Vagina (tissue), 2 donors: ENCODE measurements around the gene SCYGR5. TPM values are rescaled to one million over a fixed set of nuclear protein-coding genes. Genes with fewer than 3 reads are reported as not detected.

Source experiments
- DNase-seq, 2 donors: peaks; one replicate each; pipeline ENCODE4 v3.0.0-alpha.2; 2017; ENCODE audit errors: extremely low spot score in 2 of 2
- H3K27ac ChIP-seq: fragments of 200-600 bp; sonication (generic); one replicate; pipeline ENCODE4 v1.5.1; 2019
- H3K27me3 ChIP-seq: fragments of 200-600 bp; sonication (generic); one replicate; pipeline ENCODE4 v1.5.1; 2019
- H3K36me3 ChIP-seq, 2 donors: fragments of 200-600 bp; sonication (generic); one replicate each; pipeline ENCODE4 v1.5.1; 2017 to 2019
- H3K4me1 ChIP-seq: fragments of 200-600 bp; sonication (generic); one replicate; pipeline ENCODE4 v1.5.1; 2019
- H3K4me3 ChIP-seq, 2 donors: fragments of 200-600 bp; sonication (generic); 1 replicate in 1 of 2; 2 replicates in 1 of 2; pipeline ENCODE4 v1.5.1; 2016 to 2019
- H3K9me3 ChIP-seq: fragments of 200-600 bp; sonication (generic); one replicate; pipeline ENCODE4 v1.5.1; 2019
- CTCF ChIP-seq, 3 experiments: fragments of 450-650 bp in 2 of 3; fragments of 200-600 bp in 1 of 3; sonication (generic) in 1 of 3; IDR thresholded peaks; one replicate each; pipeline ENCODE4 v1.5.1; 2017 to 2019; ENCODE audit warnings: antibody characterized with exemption in 3 of 3, mild to moderate bottlenecking in 2 of 3, moderate library complexity in 2 of 3
- POLR2A ChIP-seq, 2 donors: fragments of 450-650 bp; IDR thresholded peaks; one replicate each; pipeline ENCODE4 v1.6.1; 2017; ENCODE audit warnings: antibody characterized with exemption in 2 of 2, mild to moderate bottlenecking in 2 of 2, moderate library complexity in 2 of 2
- POLR2AphosphoS5 ChIP-seq, 2 donors: sonication (generic); formaldehyde crosslinking; IDR thresholded peaks; one replicate each; pipeline ENCODE4 v1.9.0; 2017; ENCODE audit warnings: antibody characterized with exemption in 2 of 2, mild to moderate bottlenecking in 2 of 2, low read depth in 1 of 2; ENCODE audit not compliant: insufficient read depth in 1 of 2
- intact Hi-C: fragments of 100-400 bp; cut with DNase I; formaldehyde crosslinking; loops from one replicate; pipeline ENCODE4 v1.15.1; 2023
- total RNA-seq: library from RNA; depleted of rRNA; stranded (reverse); fragments of >200 nt; gene quantifications from one replicate; pipeline ENCODE4 v1.2.3, GENCODE V29; 2016

Gene SCYGR5
- total RNA-seq, 1 donor from 2014 or later = not detected

- TF ChIP-seq CTCF (IDR thresholded peaks at IDR 0.05) (no peak), POLR2AphosphoS5 (IDR thresholded peaks at IDR 0.05; ENCODE audit: insufficient read depth in 1 of 2, low read depth in 1 of 2) (no peak), POLR2A (IDR thresholded peaks at IDR 0.05) (no peak)
- DNase-seq = no peak
- H3K27me3 ChIP-seq = no peaks in the 10 kb centered on the region
- no peaks in the 10 kb centered on the region for H3K4me1 ChIP-seq
- H3K4me3 ChIP-seq = no peak overlapping the region
- H3K9me3 ChIP-seq = no peaks in the 10 kb centered on the region
- H3K36me3 ChIP-seq = no peaks in the 10 kb centered on the region
- intact Hi-C loops = no loop called here
- no peak overlapping the region for H3K27ac ChIP-seq
Observed at GRCh38 chr2:227687189-227687588, 20.6 kb downstream of the SCYGR5 start.

GRCh38 chr2:227696990-227697679, 30.5 kb downstream of the SCYGR5 start:
- no peak for DNase-seq
- Histone ChIP-seq H3K36me3 (no peaks in the 10 kb centered on the region), H3K9me3 (no peaks in the 10 kb centered on the region), H3K4me1 (no peaks in the 10 kb centered on the region), H3K4me3 (no peak overlapping the region), H3K27ac (no peak overlapping the region), H3K27me3 (no peaks in the 10 kb centered on the region)
- TF ChIP-seq POLR2AphosphoS5 (IDR thresholded peaks at IDR 0.05; ENCODE audit: insufficient read depth in 1 of 2, low read depth in 1 of 2) (no peak), CTCF (IDR thresholded peaks at IDR 0.05) (no peak), POLR2A (IDR thresholded peaks at IDR 0.05) (no peak)
- intact Hi-C loops = no loop called here

GRCh38 chr2:227701556-227701955, 35.0 kb downstream of the SCYGR5 start:
- intact Hi-C loops = no loop called here
- Histone ChIP-seq H3K4me1 (no peaks in the 10 kb centered on the region), H3K9me3 (no peaks in the 10 kb centered on the region), H3K36me3 (no peaks in the 10 kb centered on the region), H3K4me3 (no peak overlapping the region), H3K27me3 (no peaks in the 10 kb centered on the region), H3K27ac (no peak overlapping the region)
- DNase-seq = no peak
- TF ChIP-seq CTCF (IDR thresholded peaks at IDR 0.05) (no peak), POLR2A (IDR thresholded peaks at IDR 0.05) (no peak), POLR2AphosphoS5 (IDR thresholded peaks at IDR 0.05; ENCODE audit: insufficient read depth in 1 of 2, low read depth in 1 of 2) (no peak)

- Histone ChIP-seq H3K36me3 (no peaks in the 10 kb centered on the region), H3K4me3 (no peak overlapping the region), H3K4me1 (no peaks in the 10 kb centered on the region), H3K9me3 (no peaks in the 10 kb centered on the region), H3K27me3 (no peaks in the 10 kb centered on the region), H3K27ac (no peak overlapping the region)
- intact Hi-C loops = no loop called here
- DNase-seq = peak in 1 of 2 donors; percentile 52
- TF ChIP-seq CTCF (IDR thresholded peaks at IDR 0.05) = no peak
- no peak for TF ChIP-seq POLR2AphosphoS5 (IDR thresholded peaks at IDR 0.05; ENCODE audit: insufficient read depth in 1 of 2, low read depth in 1 of 2)
- TF ChIP-seq POLR2A (IDR thresholded peaks at IDR 0.05) = no peak
Observed at GRCh38 chr2:227703280-227703732, 36.7 kb downstream of the SCYGR5 start.

- Histone ChIP-seq H3K4me1 (no peaks in the 10 kb centered on the region), H3K27me3 (no peaks in the 10 kb centered on the region), H3K9me3 (no peaks in the 10 kb centered on the region), H3K36me3 (no peaks in the 10 kb centered on the region), H3K4me3 (no peak overlapping the region), H3K27ac (no peak overlapping the region)
- no peak for TF ChIP-seq POLR2A (IDR thresholded peaks at IDR 0.05)
- DNase-seq = peak in 1 of 2 donors; percentile 22
- intact Hi-C loops = no loop called here
Observed at GRCh38 chr2:227703961-227704360, 37.4 kb downstream of the SCYGR5 start.
